Esophagus squamous epithelium (tissue), 5 donors: ENCODE results near the gene RHOT2. TPM values are rescaled to one million over a fixed set of nuclear protein-coding genes. Genes with fewer than 3 reads are reported as not detected.

Source experiments
- DNase-seq: peaks from one replicate; lab custom pipeline; 2025; lab: John Stamatoyannopoulos, UW
- H3K27ac ChIP-seq, 4 donors: fragments of 200-600 bp; sonication (generic); one replicate each; pipeline ENCODE4 v1.5.1; 2016 to 2019; ENCODE audit warnings: mild to moderate bottlenecking in 1 of 4
- H3K27me3 ChIP-seq, 4 donors: fragments of 200-600 bp; sonication (generic); 1 replicate in 3 of 4; 2 replicates in 1 of 4; pipeline versions ENCODE4 v1.5.1 to v1.6.0; 2017 to 2021; ENCODE audit warnings: antibody characterized with exemption in 1 of 4
- H3K36me3 ChIP-seq, 3 donors: fragments of 200-600 bp; sonication (generic); one replicate each; pipeline ENCODE4 v1.5.1; 2016 to 2019
- H3K4me1 ChIP-seq, 3 donors: fragments of 200-600 bp; sonication (generic); one replicate each; pipeline ENCODE4 v1.5.1; 2017 to 2019
- H3K4me3 ChIP-seq, 4 donors: fragments of 200-600 bp; sonication (generic); 1 replicate in 3 of 4; 2 replicates in 1 of 4; pipeline ENCODE4 v1.5.1; 2016 to 2019; ENCODE audit warnings: mild to moderate bottlenecking in 2 of 4, moderate library complexity in 1 of 4
- H3K9me3 ChIP-seq, 3 donors: fragments of 200-600 bp; sonication (generic); one replicate each; pipeline ENCODE4 v1.5.1; 2016 to 2019
- POLR2A ChIP-seq, 4 donors: fragments of 450-650 bp; IDR thresholded peaks; one replicate each; pipeline ENCODE4 v1.6.1; 2017; ENCODE audit warnings: antibody characterized with exemption in 4 of 4, mild to moderate bottlenecking in 4 of 4, moderate library complexity in 3 of 4
- WGBS, 2 donors: methylation state at CpG; one replicate each; pipeline ENCODE4 v1.1.5; 2018; 5-methylcytosine and 5-hydroxymethylcytosine counted together
- intact Hi-C: fragments of 100-400 bp; cut with DNase I; formaldehyde crosslinking; loops from one replicate; pipeline ENCODE4 v1.15.0; 2022
- total RNA-seq, 4 donors: library from RNA; depleted of rRNA; stranded (reverse); fragments of >200 nt; gene quantifications; one replicate each; pipeline ENCODE4 v1.1.0, GENCODE V29; 2016
- TF ChIP-seq, protein P1 (sequence below), 6 experiments: fragments of 450-650 bp in 4 of 6; fragments of 200-600 bp in 2 of 6; sonication (generic) in 2 of 6; IDR thresholded peaks; one replicate each; pipeline ENCODE4 v1.5.1; 2016 to 2019; ENCODE audit warnings: antibody characterized with exemption in 6 of 6, mild to moderate bottlenecking in 4 of 6, moderate library complexity in 4 of 6
- donor health status: DM: yes; HTN: yes; CAD: no.

The RHOT2 gene
- total RNA-seq, 4 donors from 2014 or later = 28.4 to 70.2 (median 48.9) TPM

DNA sequence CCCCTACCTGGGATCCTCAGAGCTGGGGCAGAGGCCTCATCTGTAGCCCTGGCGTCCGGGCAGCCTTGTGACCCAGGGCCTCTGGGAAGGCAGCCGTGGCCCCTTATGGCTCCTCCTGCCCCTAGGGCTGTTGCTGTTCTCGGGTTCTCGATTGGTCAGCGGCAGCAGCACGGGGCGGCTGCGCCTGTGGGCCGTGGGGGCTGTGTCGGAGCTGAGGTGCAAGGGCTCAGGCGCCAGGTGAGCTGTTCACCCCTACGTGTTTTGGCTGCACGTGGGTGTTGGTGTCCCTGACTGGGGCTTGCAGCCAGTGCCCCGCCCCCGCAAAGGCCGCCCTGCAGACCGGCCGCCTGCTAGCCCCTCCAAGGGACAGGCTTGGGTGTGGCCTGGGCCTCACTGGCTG lies 5.8 kb upstream of the RHOT2 start:
- Histone ChIP-seq H3K4me3 (no peak overlapping the region), H3K9me3 (no peaks in the 10 kb centered on the region), H3K36me3 (peaks cover 0 to 29% (median 0%) of the 10 kb centered on the region in 3 donors), H3K4me1 (peaks cover 11 to 23% (median 13%) of the 10 kb centered on the region in 3 donors), H3K27me3 (no peaks in the 10 kb centered on the region), H3K27ac (no peak overlapping the region)
- WGBS, 2 donors = no CpG with 5 or more reads among the region's 19 CpGs
- intact Hi-C loops = loop anchor here (10.0 kb wide), 1 partner anchor 77 kb away; no protein-coding TSS in a partner anchor
- TF ChIP-seq, protein P1, sequence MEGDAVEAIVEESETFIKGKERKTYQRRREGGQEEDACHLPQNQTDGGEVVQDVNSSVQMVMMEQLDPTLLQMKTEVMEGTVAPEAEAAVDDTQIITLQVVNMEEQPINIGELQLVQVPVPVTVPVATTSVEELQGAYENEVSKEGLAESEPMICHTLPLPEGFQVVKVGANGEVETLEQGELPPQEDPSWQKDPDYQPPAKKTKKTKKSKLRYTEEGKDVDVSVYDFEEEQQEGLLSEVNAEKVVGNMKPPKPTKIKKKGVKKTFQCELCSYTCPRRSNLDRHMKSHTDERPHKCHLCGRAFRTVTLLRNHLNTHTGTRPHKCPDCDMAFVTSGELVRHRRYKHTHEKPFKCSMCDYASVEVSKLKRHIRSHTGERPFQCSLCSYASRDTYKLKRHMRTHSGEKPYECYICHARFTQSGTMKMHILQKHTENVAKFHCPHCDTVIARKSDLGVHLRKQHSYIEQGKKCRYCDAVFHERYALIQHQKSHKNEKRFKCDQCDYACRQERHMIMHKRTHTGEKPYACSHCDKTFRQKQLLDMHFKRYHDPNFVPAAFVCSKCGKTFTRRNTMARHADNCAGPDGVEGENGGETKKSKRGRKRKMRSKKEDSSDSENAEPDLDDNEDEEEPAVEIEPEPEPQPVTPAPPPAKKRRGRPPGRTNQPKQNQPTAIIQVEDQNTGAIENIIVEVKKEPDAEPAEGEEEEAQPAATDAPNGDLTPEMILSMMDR (IDR thresholded peaks at IDR 0.05) = no peak
- no peak for TF ChIP-seq POLR2A (IDR thresholded peaks at IDR 0.05)
- DNase-seq = no peak

DNA sequence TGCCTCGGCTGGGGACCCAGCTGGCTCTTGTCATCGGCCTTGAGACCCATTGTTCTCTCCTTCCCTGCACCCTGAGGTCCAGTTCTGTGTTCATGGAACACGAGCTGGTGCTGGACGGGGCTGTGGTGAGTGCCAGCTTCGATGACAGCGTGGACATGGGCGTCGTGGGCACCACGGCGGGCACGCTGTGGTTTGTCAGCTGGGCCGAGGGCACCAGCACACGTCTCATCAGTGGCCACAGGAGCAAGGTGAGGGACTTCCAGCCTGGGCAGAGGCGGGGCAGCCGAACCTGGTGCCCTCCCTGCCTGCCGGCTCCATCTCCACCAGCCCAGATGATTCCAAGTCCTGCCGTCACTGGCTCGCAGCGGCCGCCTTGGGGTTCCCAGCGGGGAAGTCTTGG lies 5.3 kb upstream of the RHOT2 start:
- DNase-seq = no peak
- no peak overlapping the region for H3K4me3 ChIP-seq
- no peaks in the 10 kb centered on the region for H3K9me3 ChIP-seq
- TF ChIP-seq POLR2A (IDR thresholded peaks at IDR 0.05) = no peak
- TF ChIP-seq, protein P1 (IDR thresholded peaks at IDR 0.05) = no peak
- H3K27ac ChIP-seq = no peak overlapping the region
- intact Hi-C loops = loop anchor here (10.0 kb wide), 1 partner anchor 78 kb away; no protein-coding TSS in a partner anchor
- no peaks in the 10 kb centered on the region for H3K27me3 ChIP-seq
- peaks cover 0 to 24% (median 0%) of the 10 kb centered on the region in 3 donors for H3K36me3 ChIP-seq
- WGBS, 2 donors = 94 to 100% methylated on average over 1 to 18 of the region's 21 CpGs
- H3K4me1 ChIP-seq = peaks cover 16 to 28% (median 18%) of the 10 kb centered on the region in 3 donors

DNA sequence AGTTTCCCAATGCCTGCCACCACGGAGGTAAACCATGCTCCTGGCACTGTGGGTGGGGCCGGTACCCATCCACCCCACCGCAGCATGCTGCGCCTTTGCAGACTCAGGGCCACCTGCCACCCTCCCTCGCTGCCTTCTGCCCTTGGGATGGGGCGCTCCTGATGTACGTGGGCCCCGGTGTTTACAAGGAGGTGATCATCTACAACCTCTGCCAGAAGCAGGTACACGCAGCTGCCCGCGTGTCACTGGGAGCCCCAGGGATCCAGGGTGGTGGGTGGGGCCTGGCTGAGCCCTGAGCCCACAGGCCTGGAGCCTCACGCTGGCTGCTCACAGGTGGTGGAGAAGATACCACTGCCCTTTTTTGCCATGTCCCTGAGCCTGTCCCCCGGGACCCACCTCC lies 1.4 kb upstream of the RHOT2 start:
- no peak for DNase-seq
- H3K4me3 ChIP-seq = no peak overlapping the region
- H3K9me3 ChIP-seq = no peaks in the 10 kb centered on the region
- TF ChIP-seq POLR2A (IDR thresholded peaks at IDR 0.05) = no peak
- TF ChIP-seq, protein P1 (IDR thresholded peaks at IDR 0.05) = no peak
- H3K27me3 ChIP-seq = no peaks in the 10 kb centered on the region
- intact Hi-C loops = loop anchor here (10.0 kb wide), 1 partner anchor 82 kb away; no protein-coding TSS in a partner anchor
- peaks cover 16 to 26% (median 19%) of the 10 kb centered on the region in 3 donors for H3K36me3 ChIP-seq
- peaks cover 16 to 33% (median 17%) of the 10 kb centered on the region in 3 donors for H3K4me1 ChIP-seq
- no peak overlapping the region for H3K27ac ChIP-seq
- WGBS, 2 donors = 88% methylated on average over 4 of the region's 13 CpGs; no CpG with 5 or more reads in 1 of the 2 donors

DNA sequence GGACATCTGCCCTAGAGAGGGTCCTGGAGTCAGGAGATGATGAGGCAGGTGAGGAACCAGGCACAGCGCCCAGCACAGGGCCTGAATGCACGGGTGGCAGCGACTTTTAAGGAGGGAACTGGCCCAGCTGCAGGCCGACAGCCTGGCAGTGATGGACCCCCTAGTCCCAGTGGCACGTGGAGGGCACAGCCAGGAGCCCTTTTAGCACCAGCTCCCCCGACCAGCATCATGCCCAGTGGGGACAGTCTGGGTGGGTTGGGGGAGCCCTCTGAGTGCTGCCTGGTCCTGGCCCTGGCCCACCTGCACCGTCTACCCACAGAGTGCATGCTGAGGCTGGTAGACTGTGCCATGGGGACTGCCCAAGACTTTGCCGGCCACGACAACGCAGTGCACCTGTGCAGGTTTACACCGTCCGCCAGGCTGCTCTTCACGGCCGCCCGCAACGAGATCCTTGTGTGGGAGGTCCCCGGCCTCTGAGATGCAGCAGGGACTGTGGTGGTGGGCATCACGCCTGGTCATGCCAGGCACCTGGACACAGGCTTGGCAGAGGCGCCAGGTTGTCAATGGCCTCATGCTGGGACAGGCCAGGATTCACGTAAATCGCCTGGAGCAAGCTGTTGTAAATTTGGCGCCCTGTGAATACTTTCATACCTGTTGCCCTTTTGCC lies 686 bp upstream of the RHOT2 start:
- WGBS, 2 donors = 52 to 72% methylated on average over 10 to 17 of the region's 22 CpGs
- intact Hi-C loops = loop anchor here (10.0 kb wide), 1 partner anchor 82 kb away; no protein-coding TSS in a partner anchor
- TF ChIP-seq POLR2A (IDR thresholded peaks at IDR 0.05) = no peak
- TF ChIP-seq, protein P1 (IDR thresholded peaks at IDR 0.05) = no peak
- Histone ChIP-seq H3K9me3 (no peaks in the 10 kb centered on the region), H3K27ac (peak overlapping the region; percentile 87 to 93 (median 92)), H3K4me3 (peak overlapping the region in 3 of 4 donors; percentile 62 to 89 (median 82)), H3K36me3 (peaks cover 22 to 33% (median 25%) of the 10 kb centered on the region in 3 donors), H3K4me1 (peaks cover 16 to 32% (median 16%) of the 10 kb centered on the region in 3 donors), H3K27me3 (no peaks in the 10 kb centered on the region)
- DNase-seq = no peak
